HUES48 (cell line): Measurements from ENCODE around the gene MRPL41.

Experiments
- H3K27ac ChIP-seq: one replicate; pipeline ENCODE4 v1.7.0; 2013; ENCODE audit warnings: low read depth, low read length, inconsistent platforms
- H3K27me3 ChIP-seq: 2 replicates; pipeline ENCODE4 v1.6.1; 2013; ENCODE audit warnings: mild to moderate bottlenecking, low read length; ENCODE audit not compliant: control insufficient read depth, insufficient read depth
- H3K36me3 ChIP-seq: 2 replicates; pipeline ENCODE4 v1.6.1; 2013; ENCODE audit warnings: low read length; ENCODE audit not compliant: control insufficient read depth, insufficient read depth
- H3K4me1 ChIP-seq: 2 replicates; pipeline ENCODE4 v1.6.1; 2013; ENCODE audit warnings: mild to moderate bottlenecking, low read length; ENCODE audit not compliant: control insufficient read depth, insufficient read depth
- H3K4me3 ChIP-seq: 2 replicates; pipeline ENCODE4 v1.5.1; 2013; ENCODE audit warnings: mild to moderate bottlenecking, low read depth, low read length
- H3K9ac ChIP-seq: 2 replicates; pipeline ENCODE4 v1.6.1; 2013; ENCODE audit warnings: mild to moderate bottlenecking, low read depth, low read length, moderate library complexity
- H3K9me3 ChIP-seq: 2 replicates; pipeline ENCODE4 v1.6.1; 2013; ENCODE audit warnings: low read length; ENCODE audit not compliant: control insufficient read depth, insufficient read depth

The MRPL41 gene

DNA sequence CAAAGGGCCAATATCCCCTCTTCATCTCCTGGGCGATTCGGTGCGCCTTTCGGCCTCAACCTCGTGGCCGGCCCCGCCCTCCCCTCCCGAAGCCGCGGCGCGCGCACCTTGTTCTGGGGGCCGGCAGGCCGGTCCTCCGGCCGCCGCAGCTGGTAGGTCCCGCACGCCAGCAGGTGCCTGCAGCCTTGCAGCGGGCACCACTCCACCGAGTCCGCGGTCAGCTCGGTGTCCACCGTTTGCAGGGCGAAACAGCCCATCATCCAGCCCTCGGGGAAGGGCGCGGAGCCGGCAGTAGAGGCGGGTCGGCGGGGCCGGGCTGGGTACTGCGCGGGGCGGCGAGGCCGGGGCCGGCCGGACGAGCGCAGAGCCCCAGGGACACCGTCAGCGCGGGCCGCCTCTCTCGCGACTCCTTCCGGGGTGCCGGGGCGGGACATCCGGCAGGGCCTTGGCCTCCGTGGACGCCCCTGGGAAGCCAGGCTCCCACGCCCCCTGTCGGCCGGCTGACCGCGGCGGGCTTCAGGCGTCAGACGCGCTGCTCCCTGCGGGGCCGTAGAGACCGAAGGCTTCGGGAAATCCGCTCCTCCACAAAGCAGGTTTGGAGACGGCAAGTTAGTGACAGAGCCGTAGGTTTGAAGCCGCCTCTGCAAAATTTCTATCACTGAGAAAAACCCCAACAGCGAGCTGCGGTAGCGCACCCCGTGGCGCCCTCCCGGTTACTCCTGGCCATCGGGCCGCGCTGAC, 27.0 kb downstream of the MRPL41 start, which contains the start of gene DPH7:
Gene DPH7, minus strand, starts transcription at position 408 of the 741 bp plus-strand sequence. Its CDS starts 148 bp downstream, at position 260.
- Histone ChIP-seq H3K27me3 (no peaks in the 10 kb centered on the region), H3K9ac (peak within 1 kb of the TSS; percentile 83), H3K36me3 (peaks cover 63% of the 10 kb centered on the region), H3K4me3 (peak within 1 kb of the TSS; percentile 95), H3K9me3 (no peaks in the 10 kb centered on the region), H3K27ac (peak within 1 kb of the TSS; percentile 89), H3K4me1 (peaks cover 17% of the 10 kb centered on the region)

DNA sequence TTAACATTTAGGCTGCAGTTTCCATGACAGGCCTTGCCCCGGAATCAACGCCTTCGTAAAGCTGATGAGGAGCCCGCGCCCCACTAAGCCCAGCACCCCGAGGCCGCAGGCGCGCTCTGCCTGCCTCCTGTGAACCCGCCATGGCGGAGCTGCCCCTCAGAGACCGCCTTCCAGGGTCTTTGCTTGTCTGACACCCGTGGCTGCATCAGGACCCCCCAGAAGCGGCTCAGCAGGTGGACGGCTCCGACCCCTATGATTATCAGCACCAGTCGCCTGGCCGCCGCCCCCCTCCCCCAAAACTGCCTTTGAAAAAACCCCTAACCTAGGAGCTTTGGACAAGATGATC, 27.6 kb downstream of the MRPL41 start:
- Histone ChIP-seq H3K27ac (peak overlapping the region; percentile 89), H3K9ac (peak overlapping the region; percentile 39; the same call in 1 of the 2 replicates)

GRCh38 chr9:137580209-137580953, 28.7 kb downstream of the MRPL41 start:
- H3K27ac ChIP-seq = no peak overlapping the region
- H3K9ac ChIP-seq = no peak overlapping the region
- no peaks in the 10 kb centered on the region for H3K27me3 ChIP-seq
- peaks cover 17% of the 10 kb centered on the region for H3K4me1 ChIP-seq
- H3K36me3 ChIP-seq = peaks cover 60% of the 10 kb centered on the region
- H3K9me3 ChIP-seq = no peaks in the 10 kb centered on the region
- no peak overlapping the region for H3K4me3 ChIP-seq

More for the DNA sequence above, 27.6 kb downstream of the MRPL41 start:
- Histone ChIP-seq H3K4me3 (peak overlapping the region; percentile 95), H3K36me3 (peaks cover 63% of the 10 kb centered on the region), H3K27me3 (no peaks in the 10 kb centered on the region), H3K9me3 (no peaks in the 10 kb centered on the region), H3K4me1 (peaks cover 17% of the 10 kb centered on the region)

DNA sequence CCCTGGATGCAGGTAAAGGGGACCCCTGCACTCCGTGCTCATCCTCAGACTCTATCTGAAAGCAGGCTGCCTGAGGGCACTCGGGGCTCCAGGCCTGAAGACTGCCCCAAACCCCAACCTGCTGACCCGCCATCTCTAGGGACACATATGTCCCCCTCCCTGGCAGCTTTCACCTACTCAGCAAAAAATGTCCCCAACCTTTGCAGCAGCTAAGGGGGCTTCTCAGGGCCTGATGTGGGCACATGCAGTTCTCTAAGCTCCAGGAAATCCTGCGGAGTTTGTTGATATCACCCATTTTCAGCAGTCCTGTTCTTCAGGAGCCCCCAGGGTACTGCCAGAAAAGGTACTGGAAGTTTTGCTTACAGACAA, 29.3 kb downstream of the MRPL41 start:
- peaks cover 60% of the 10 kb centered on the region for H3K36me3 ChIP-seq
- no peaks in the 10 kb centered on the region for H3K27me3 ChIP-seq
- H3K4me1 ChIP-seq = peaks cover 17% of the 10 kb centered on the region
- no peak overlapping the region for H3K4me3 ChIP-seq
- H3K9ac ChIP-seq = no peak overlapping the region
- H3K9me3 ChIP-seq = no peaks in the 10 kb centered on the region
- no peak overlapping the region for H3K27ac ChIP-seq

- no peaks in the 10 kb centered on the region for H3K27me3 ChIP-seq
- H3K36me3 ChIP-seq = peaks cover 61% of the 10 kb centered on the region
- no peak overlapping the region for H3K9ac ChIP-seq
- no peaks in the 10 kb centered on the region for H3K9me3 ChIP-seq
- no peak overlapping the region for H3K4me3 ChIP-seq
- no peak overlapping the region for H3K27ac ChIP-seq
- peaks cover 17% of the 10 kb centered on the region for H3K4me1 ChIP-seq
Measured at GRCh38 chr9:137581361-137582285, 29.9 kb downstream of the MRPL41 start.

DNA sequence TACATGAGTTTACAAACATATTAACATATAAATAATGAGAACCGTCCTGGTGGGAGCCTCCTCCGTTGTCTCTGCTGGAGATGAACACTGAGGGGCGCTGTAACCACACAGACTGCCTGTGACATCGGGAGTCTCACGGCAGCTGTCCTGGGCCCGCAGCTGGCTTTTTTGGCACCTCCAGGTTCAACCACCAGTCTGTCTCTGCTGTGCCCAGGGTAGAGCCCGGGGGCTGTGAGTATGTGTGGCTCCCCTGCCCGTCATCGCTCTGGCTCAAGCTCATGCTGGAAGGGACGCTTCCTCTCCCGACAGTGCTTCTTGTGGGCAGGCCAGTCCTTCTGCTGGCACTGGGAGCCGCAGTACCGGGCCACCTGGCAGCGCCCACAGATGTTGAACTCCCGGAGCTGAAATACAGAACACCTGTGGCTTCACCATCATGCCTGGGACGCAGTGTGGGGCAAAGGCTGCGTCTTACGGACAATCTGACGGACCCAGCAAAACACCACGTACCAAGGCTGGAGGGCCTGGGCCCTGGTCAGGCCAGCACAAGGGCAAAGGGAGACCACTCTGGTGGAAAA, 30.7 kb downstream of the MRPL41 start:
- no peak overlapping the region for H3K4me3 ChIP-seq
- H3K36me3 ChIP-seq = peaks cover 68% of the 10 kb centered on the region
- H3K27me3 ChIP-seq = no peaks in the 10 kb centered on the region
- H3K9me3 ChIP-seq = no peaks in the 10 kb centered on the region
- no peak overlapping the region for H3K9ac ChIP-seq
- H3K27ac ChIP-seq = no peak overlapping the region
- H3K4me1 ChIP-seq = peaks cover 17% of the 10 kb centered on the region

GRCh38 chr9:137583347-137583746, 31.7 kb downstream of the MRPL41 start:
- H3K27me3 ChIP-seq = no peaks in the 10 kb centered on the region
- peaks cover 78% of the 10 kb centered on the region for H3K36me3 ChIP-seq

GRCh38 chr9:137583957-137584356, 32.3 kb downstream of the MRPL41 start:
- H3K4me3 ChIP-seq = no peak overlapping the region
- no peak overlapping the region for H3K27ac ChIP-seq
- peaks cover 84% of the 10 kb centered on the region for H3K36me3 ChIP-seq
- H3K27me3 ChIP-seq = no peaks in the 10 kb centered on the region
- H3K9me3 ChIP-seq = no peaks in the 10 kb centered on the region
- H3K4me1 ChIP-seq = peaks cover 14% of the 10 kb centered on the region
- no peak overlapping the region for H3K9ac ChIP-seq

More at GRCh38 chr9:137583347-137583746, 31.7 kb downstream of the MRPL41 start:
- Histone ChIP-seq H3K27ac (no peak overlapping the region), H3K9ac (no peak overlapping the region), H3K9me3 (no peaks in the 10 kb centered on the region), H3K4me3 (no peak overlapping the region), H3K4me1 (peaks cover 13% of the 10 kb centered on the region)

DNA sequence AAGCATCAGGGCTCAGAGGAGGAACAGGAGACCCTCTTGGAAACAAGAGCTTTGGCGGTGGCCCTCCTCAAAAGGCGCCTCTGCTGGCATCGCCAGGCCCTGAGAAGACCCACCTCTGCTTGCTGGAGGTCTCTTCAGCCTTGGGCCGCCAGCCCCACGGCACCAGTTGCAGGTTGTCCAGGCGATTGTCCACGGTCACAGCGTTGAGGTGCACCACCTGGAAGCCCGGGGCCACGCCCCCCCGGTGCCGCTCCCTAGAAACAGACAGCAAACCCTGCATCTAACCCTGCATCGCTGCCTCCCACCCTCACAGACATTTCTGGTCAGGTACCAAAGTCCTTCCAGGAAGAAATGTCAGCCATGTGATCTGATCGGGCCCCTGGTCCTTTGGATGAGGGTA, 35.2 kb downstream of the MRPL41 start:
- Histone ChIP-seq H3K9me3 (no peaks in the 10 kb centered on the region), H3K36me3 (peaks cover 69% of the 10 kb centered on the region), H3K4me1 (0 out of 2 replicates have a peak, but pooled peaks cover 6% of the 10 kb centered on the region), H3K4me3 (no peak overlapping the region), H3K27ac (no peak overlapping the region), H3K9ac (no peak overlapping the region), H3K27me3 (no peaks in the 10 kb centered on the region)

DNA sequence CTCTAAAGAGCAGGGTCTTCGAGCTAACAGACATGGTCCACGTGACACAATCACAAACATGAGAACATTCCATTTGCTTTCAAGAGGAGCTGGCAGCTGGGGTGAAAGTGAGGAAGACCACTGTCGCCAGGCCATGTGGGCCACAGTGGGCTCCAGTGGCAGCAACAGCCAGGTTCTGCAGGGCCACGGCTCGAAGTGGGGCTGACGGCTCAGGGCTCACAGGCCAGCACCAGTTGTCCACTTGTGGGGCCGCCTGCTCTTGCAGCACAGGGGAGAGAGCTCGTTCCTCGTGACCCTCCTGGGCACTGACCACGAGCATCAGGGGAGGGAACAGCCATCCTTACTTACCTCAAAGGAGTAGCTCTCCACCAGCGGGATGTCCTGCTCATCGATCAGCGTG, 36.6 kb downstream of the MRPL41 start:
- Histone ChIP-seq H3K36me3 (peaks cover 55% of the 10 kb centered on the region), H3K27ac (no peak overlapping the region), H3K9me3 (no peaks in the 10 kb centered on the region), H3K9ac (no peak overlapping the region), H3K4me3 (no peak overlapping the region), H3K27me3 (no peaks in the 10 kb centered on the region), H3K4me1 (0 out of 2 replicates have a peak, but pooled peaks cover 6% of the 10 kb centered on the region)
